GM21360 (cell line): ENCODE data around the gene TAF6L.
"Not testable (repeated sequence)": the region's sequence is repeated elsewhere in the genome, so short reads cannot be mapped to it uniquely, and the experiment has no call there.

ENCODE experiments used
- ATAC-seq: cut with Tn5 transposase; IDR thresholded peaks from one replicate; pipeline ENCODE4 v1.9.1; 2021; ENCODE audit warnings: mild to moderate bottlenecking, moderate library complexity; ENCODE audit not compliant: unreplicated experiment

The TAF6L gene

DNA sequence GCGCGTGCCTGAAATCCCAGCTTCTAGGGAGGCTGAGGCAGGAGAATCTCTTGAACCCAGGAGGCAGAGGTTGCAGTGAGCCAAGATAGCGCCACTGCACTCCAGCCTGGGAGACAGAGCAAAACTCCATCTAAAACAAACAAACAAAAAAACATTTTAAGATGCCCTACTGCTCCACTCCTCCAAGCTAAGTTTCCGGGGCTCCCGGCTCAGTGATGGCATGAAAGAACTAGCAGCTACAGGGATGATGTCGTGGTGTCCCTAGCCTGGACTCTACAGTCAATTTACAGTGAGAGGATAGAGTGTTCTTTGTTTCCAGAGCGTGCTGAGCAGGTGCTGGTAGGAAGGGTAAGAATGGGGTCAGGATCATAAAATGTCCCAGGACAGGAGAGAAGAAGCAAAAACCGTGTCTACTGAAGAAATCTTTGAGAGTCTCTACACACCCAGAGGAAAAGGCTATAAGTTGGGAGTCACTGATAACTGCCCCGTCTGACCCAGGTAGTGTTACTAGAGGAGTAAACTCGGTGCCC is 16.0 kb upstream of the TAF6L start:
- no peak for ATAC-seq

DNA sequence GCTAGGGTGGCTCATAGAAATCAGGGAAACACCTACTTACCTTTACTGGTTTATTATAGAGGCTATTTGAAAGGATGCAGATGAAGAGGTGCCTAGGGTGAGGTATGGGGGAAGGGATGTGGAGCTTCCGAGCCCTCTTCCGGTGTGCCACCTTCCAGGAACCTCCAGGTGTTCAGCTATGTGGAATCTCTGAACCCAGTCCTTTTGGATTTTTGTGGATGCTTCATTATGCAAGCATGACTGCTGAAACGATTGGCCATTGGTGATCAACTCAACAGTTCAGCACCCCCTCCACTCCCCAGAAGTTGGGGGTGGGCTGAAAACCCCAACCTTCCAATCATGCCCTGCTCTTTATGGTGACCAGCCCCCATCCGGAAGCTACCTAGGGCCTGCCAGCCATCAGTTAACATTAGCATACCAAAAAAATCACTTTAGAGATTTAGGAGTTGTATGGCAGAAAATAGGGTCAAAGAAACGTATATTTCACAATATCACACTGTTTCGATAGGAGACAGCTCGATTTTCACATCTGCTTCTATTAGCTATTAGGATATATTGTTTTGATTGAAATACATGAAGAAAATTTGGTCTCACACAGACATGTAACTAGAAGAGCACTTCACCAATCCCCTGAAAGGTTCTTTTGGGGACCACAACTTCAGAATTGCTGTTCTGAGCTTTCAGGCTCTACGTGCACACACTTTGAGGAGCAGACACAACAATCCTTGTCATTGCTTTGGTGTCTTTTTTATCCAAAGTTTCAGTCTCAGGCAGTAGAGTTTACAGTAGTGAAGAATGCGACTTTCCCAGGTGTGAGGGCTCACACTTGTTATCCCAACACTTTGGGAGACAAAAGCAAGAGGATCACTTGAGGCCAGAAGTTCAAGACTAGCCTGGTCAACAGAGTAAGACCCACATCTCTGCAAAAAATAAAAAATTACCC is 13.1 kb upstream of the TAF6L start:
- no peak for ATAC-seq

- ATAC-seq: not testable (repeated sequence)
Measured at GRCh38 chr11:62760867-62761227, 10.3 kb upstream of the TAF6L start.

DNA sequence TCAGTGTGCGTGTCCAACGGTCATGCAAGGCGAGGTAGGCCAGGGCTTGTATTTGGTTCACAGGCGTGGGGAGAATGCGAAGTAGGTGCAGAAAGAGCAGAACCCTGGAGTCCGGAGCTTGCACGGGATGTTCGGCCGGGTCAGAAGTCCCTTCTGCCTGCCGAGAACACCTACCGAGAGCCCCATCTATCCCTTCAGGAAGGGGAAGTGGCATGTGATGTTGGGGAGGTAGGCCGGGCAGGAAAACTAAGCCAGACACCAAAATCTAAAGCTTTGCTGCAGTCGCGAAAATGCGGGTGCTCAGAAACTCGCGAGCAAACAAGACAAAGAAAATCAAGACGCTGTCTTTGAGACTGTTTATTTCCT is 435 bp upstream of the TAF6L start:
- no peak for ATAC-seq

GRCh38 chr11:62774407-62774806 is 3.2 kb downstream of the TAF6L start:
- ATAC-seq: no peak

DNA sequence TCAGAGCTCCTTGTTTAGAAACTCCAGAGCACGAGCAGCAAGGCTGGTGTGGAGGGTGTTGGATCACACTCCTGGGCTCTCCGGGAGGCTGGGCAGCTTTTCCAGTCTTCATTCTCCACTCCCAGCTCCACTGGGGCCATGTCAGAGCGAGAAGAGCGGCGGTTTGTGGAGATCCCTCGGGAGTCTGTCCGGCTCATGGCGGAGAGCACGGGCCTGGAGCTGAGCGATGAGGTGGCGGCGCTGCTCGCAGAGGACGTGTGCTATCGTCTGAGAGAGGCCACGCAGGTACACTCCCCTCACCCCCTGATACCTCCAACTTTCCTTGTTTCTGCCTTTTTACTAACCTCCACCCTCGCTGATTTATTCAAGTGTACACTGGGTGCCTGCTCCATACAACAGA is 4.5 kb downstream of the TAF6L start:
- no peak for ATAC-seq

DNA sequence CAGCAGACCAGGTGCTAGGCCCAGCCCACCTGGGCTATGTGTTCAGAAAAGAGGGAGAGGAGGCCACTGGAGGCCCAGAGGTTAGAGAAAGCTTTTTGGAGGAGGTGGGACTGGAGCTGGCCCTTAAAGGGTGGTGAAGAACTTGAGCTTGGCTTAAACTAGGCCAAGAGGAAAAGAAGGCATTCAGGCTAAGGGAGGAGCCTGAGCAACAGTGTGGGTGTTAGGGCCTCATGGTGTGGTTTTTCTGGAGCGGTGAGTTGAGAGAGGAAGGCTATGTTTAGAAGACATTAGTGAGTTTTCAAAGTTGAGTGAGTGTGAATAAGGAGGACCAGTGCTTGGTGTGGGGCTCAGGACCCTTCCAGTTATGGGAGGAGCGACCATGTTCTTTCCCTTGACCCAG is 6.2 kb downstream of the TAF6L start:
- ATAC-seq: no peak

DNA sequence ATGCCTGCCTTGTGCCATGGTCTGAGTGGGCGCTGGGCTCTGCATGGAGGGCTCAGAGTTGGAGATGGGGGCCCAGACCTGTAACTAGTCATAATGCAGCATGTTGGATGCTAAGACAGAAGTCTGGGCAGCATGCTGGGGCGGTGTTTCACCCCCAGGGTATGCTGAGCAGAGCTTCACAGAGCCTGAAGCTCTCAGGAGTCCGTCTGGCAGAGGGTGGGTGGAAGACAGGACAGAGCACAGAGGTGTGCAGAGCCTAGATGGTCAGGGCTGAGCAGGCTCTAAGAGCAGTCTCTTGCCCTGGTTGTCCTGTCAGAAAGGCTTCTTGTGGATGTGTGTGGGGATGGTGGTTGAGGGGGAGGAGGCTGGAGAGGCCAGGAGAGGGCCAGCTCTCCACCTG is 7.2 kb downstream of the TAF6L start:
- no peak for ATAC-seq

- ATAC-seq: no peak
Measured at GRCh38 chr11:62782753-62783152, 11.6 kb downstream of the TAF6L start.

- ATAC-seq: peak; percentile 58
Measured at GRCh38 chr11:62786318-62787004, 15.3 kb downstream of the TAF6L start.

DNA sequence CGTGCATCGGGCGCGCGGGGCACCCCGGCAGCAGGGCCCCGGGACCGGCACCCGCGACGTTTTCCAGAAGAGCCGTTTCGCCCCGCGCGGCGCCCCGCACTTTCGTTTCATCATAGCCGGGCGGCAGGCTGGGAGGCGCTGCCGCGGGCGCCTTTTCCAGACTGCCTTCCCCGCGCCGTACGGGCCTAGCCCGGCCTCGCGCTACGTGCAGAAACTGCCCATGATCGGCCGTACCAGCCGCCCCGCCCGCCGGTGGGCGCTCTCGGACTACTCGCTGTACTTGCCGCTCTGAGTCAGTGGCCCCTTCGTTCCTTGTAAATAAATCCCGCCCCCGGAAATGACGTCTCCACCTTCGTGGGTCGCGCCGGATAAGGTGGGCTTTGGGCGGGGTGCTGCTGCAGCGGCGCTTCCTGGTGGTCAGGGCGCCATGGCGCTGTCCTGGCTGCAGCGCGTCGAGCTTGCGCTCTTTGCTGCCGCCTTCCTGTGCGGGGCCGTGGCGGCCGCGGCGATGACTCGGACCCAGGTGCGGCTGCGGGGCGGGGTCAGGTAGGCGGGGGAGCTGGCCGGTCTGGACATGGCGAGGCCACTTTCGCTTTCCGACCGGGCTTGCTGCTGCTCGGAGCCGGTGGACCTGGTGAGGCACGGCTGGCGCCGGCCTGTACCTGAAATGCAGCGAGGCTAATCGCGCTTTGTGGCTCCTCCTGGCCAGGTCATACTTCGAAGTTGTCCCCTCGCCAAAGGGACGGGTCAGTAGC is 16.0 kb downstream of the TAF6L start, which contains the start of gene TMEM179B:
Gene TMEM179B, plus strand, starts transcription at position 398 of the 755 bp plus-strand sequence. Its CDS starts 30 bp downstream, at position 428.
- ATAC-seq: peak; percentile 60

DNA sequence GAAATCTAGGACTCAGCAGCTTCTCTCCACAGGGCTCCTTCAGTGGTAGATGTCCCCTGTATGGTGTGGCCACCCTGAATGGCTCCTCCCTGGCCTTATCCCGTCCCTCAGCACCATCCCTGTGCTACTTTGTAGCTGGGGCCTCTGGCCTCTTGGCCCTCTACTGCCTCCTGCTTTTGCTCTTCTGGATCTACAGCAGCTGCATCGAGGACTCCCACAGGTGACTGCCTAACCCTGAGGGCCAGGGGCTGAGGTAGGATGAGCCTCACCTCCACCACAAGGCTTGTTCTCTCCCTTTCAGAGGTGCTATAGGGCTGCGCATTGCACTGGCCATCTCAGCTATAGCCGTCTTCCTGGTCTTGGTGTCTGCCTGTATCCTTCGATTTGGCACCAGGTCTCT is 17.8 kb downstream of the TAF6L start:
- no peak for ATAC-seq

- no peak for ATAC-seq
Measured at GRCh38 chr11:62789576-62789975, 18.4 kb downstream of the TAF6L start.

DNA sequence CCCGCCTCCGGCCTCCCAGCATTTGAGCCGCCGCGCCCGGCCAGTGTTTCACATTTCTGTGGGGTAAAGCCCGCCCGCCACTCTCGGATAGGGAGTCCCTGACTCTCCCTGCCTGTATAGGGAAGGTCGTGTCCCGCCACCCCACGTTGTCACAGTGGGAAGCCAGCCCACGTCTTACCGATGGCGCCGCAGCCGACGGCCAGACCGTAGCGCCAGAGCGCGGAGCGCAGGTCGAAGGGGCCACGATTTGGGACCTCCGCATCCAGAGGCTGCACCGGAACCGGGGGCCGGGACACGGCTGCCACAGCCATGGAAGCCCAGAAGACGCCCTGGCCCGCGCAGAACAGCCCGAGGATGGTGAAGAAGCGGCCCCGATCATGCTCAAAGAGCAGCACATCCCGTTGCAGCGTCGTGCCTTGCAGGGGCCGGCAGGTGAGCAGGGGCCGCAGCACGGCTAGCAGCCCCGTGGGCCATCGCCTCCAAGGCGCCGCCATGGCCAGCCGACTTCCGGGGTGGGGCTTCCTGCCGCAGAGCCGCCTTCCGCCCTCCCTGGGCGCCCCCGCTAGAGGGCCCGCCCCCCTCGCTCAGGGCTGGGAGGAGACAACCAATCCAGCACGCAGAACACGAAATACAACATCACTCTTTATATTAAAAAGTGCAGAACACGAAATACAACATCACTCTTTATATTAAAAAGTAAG is 20.5 kb downstream of the TAF6L start, which contains the start of gene TMEM223:
Gene TMEM223, minus strand, starts transcription at position 506 of the 701 bp plus-strand sequence. Its CDS starts 12 bp downstream, at position 494.
- ATAC-seq: peak; percentile 58

GRCh38 chr11:62792202-62792575 is 21.0 kb downstream of the TAF6L start:
- no peak for ATAC-seq

- no peak for ATAC-seq
Measured at GRCh38 chr11:62794201-62794775, 23.1 kb downstream of the TAF6L start.

- no peak for ATAC-seq
Measured at GRCh38 chr11:62796281-62796680, 25.1 kb downstream of the TAF6L start.

DNA sequence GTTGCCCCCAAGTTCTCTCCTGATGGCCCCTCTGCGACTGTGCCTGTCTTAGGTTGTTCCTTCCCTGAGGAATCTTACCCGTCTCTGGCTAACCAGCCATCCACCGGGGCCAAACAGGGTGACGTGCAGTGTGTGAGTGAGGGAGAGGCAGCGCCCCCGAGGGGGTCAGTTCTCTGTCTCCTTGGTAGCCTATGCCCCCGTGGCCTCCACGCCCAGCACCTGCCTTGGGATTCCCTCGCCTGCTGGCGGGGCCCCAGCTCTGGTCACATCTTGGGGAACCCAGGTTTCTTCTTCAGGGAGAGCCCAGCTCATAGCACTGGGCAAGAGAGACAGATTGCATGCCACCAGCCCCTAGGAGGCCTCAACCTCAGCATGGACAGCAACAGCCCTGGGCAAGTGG is 28.3 kb downstream of the TAF6L start:
- ATAC-seq: no peak

- ATAC-seq: no peak
Measured at GRCh38 chr11:62801071-62801470, 29.9 kb downstream of the TAF6L start.
